Chondrocyte (in vitro differentiated cells): Measurements from ENCODE around the gene SMAGP. TPM values are rescaled to one million over a fixed set of nuclear protein-coding genes. Genes with fewer than 3 reads are reported as not detected.
"Not testable (repeated sequence)": the region's sequence is repeated elsewhere in the genome, so short reads cannot be mapped to it uniquely, and the experiment has no call there.

ENCODE experiments used
- DNase-seq: peaks from one replicate; pipeline ENCODE4 v3.0.0; 2021; ENCODE audit warnings: mixed read lengths, low spot score
- H3K27ac Mint-ChIP-seq: one replicate; pipeline ENCODE4 v1.8.0; 2021; ENCODE audit warnings: mild to moderate bottlenecking, moderate library complexity, mixed read lengths; ENCODE audit not compliant: unreplicated experiment
- H3K27me3 Mint-ChIP-seq: 2 replicates; pipeline ENCODE4 v1.8.0; 2021; ENCODE audit warnings: low read depth, mixed read lengths
- H3K36me3 Mint-ChIP-seq: 2 replicates; pipeline ENCODE4 v1.8.0; 2021; ENCODE audit warnings: low read depth, mixed read lengths
- H3K4me1 Mint-ChIP-seq: 2 replicates; pipeline ENCODE4 v1.8.0; 2021; ENCODE audit warnings: low read depth, mild to moderate bottlenecking, mixed read lengths
- H3K4me3 Mint-ChIP-seq: one replicate; pipeline ENCODE4 v1.8.0; 2021; ENCODE audit warnings: mild to moderate bottlenecking, moderate library complexity, mixed read lengths; ENCODE audit not compliant: unreplicated experiment
- H3K9me3 Mint-ChIP-seq: 2 replicates; pipeline ENCODE4 v1.8.0; 2021; ENCODE audit warnings: low read depth, mixed read lengths
- total RNA-seq: library from RNA; stranded (reverse); gene quantifications from 3 replicates; pipeline ENCODE4 v1.2.1, GENCODE V29; 2021
- TF ChIP-seq, protein P1 (sequence below): fragments of 200-600 bp; sonication (generic); IDR thresholded peaks from 2 replicates; pipeline ENCODE4 v1.5.0; 2021; ENCODE audit warnings: antibody characterized with exemption, mild to moderate bottlenecking, moderate library complexity

Gene SMAGP
- total RNA-seq, 1 donor from 2014 or later, result 8.0 TPM

DNA sequence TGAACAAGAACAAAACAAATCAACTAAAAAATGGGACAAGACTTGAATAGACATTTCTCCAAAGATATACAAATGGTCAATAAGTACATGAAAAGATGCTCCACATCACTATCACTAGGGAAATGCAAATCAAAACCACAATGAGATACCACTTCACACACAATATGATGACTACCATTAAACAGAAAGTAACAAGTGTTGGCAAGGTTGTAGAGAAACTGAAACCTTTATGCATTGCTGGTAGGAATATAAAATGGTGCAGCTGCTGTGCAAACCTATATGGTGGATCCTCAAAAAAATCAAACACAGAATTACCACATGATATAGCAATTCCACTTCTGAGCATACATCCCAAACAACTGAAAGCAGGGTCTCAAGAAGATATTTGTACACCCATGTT lies 5.2 kb downstream of the SMAGP start:
- Mint-ChIP-seq H3K36me3 (no peaks in the 10 kb centered on the region), H3K4me1 (peaks cover 6% of the 10 kb centered on the region), H3K4me3 (no peak overlapping the region), H3K27me3 (no peaks in the 10 kb centered on the region), H3K27ac (no peak overlapping the region), H3K9me3 (no peaks in the 10 kb centered on the region)
- no peak for DNase-seq
- TF ChIP-seq, protein P1, sequence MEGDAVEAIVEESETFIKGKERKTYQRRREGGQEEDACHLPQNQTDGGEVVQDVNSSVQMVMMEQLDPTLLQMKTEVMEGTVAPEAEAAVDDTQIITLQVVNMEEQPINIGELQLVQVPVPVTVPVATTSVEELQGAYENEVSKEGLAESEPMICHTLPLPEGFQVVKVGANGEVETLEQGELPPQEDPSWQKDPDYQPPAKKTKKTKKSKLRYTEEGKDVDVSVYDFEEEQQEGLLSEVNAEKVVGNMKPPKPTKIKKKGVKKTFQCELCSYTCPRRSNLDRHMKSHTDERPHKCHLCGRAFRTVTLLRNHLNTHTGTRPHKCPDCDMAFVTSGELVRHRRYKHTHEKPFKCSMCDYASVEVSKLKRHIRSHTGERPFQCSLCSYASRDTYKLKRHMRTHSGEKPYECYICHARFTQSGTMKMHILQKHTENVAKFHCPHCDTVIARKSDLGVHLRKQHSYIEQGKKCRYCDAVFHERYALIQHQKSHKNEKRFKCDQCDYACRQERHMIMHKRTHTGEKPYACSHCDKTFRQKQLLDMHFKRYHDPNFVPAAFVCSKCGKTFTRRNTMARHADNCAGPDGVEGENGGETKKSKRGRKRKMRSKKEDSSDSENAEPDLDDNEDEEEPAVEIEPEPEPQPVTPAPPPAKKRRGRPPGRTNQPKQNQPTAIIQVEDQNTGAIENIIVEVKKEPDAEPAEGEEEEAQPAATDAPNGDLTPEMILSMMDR, result no peak

GRCh38 chr12:51264297-51264696 lies 5.9 kb downstream of the SMAGP start:
- DNase-seq, result peak; percentile 11
- Mint-ChIP-seq H3K4me1 (peaks cover 3% of the 10 kb centered on the region), H3K36me3 (no peaks in the 10 kb centered on the region), H3K9me3 (no peaks in the 10 kb centered on the region), H3K4me3 (no peak overlapping the region), H3K27ac (no peak overlapping the region), H3K27me3 (no peaks in the 10 kb centered on the region)
- TF ChIP-seq, protein P1, result no peak

DNA sequence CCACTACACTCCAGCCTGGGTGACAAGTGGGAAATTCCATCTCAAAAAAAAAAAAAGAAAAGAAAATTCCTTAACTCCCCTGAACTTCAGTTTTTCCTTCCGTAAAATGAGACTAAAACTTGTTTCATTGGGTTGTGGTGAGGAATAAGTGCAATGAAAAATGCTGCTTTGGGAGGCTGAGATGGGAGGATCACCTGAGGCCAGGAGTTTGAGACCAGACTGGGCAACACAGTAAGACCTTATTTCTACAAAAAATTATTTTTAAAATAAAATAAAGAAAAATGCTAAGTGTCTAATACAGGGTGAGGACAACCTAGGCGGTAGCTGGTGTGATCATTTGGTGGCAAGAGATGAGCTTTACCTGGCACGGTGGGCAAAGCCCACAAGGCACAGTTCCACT lies 6.9 kb downstream of the SMAGP start:
- DNase-seq, result no peak
- H3K27ac Mint-ChIP-seq, result no peak overlapping the region
- no peaks in the 10 kb centered on the region for H3K4me1 Mint-ChIP-seq
- H3K4me3 Mint-ChIP-seq, result no peak overlapping the region
- H3K36me3 Mint-ChIP-seq, result no peaks in the 10 kb centered on the region
- H3K9me3 Mint-ChIP-seq, result no peaks in the 10 kb centered on the region
- no peaks in the 10 kb centered on the region for H3K27me3 Mint-ChIP-seq
- TF ChIP-seq, protein P1, result no peak

GRCh38 chr12:51262758-51263177 lies 7.4 kb downstream of the SMAGP start:
- no peaks in the 10 kb centered on the region for H3K27me3 Mint-ChIP-seq
- H3K36me3 Mint-ChIP-seq, result no peaks in the 10 kb centered on the region
- no peak overlapping the region for H3K27ac Mint-ChIP-seq
- TF ChIP-seq, protein P1, result peak; percentile 69
- peak; percentile 46 for DNase-seq
- no peak overlapping the region for H3K4me3 Mint-ChIP-seq
- H3K9me3 Mint-ChIP-seq, result no peaks in the 10 kb centered on the region
- H3K4me1 Mint-ChIP-seq, result no peaks in the 10 kb centered on the region

GRCh38 chr12:51259600-51259999 lies 10.6 kb downstream of the SMAGP start:
- H3K27ac Mint-ChIP-seq, H3K27me3 Mint-ChIP-seq, H3K4me3 Mint-ChIP-seq, H3K36me3 Mint-ChIP-seq, DNase-seq, H3K4me1 Mint-ChIP-seq, H3K9me3 Mint-ChIP-seq: not testable (repeated sequence)

- H3K4me3 Mint-ChIP-seq, result no peak overlapping the region
- peak; percentile 26 for DNase-seq
- H3K9me3 Mint-ChIP-seq, result no peaks in the 10 kb centered on the region
- TF ChIP-seq, protein P1, result no peak
- no peak overlapping the region for H3K27ac Mint-ChIP-seq
- no peaks in the 10 kb centered on the region for H3K27me3 Mint-ChIP-seq
- H3K4me1 Mint-ChIP-seq, result no peaks in the 10 kb centered on the region
- no peaks in the 10 kb centered on the region for H3K36me3 Mint-ChIP-seq
Observed at GRCh38 chr12:51254536-51254935, 15.7 kb downstream of the SMAGP start.
